HG03139 (cell line): ENCODE results near the gene TCL1A.
"Not testable (repeated sequence)": the region's sequence is repeated elsewhere in the genome, so short reads cannot be mapped to it uniquely, and the experiment has no call there.

Experiments used
- ATAC-seq: cut with Tn5 transposase; IDR thresholded peaks from one replicate; pipeline ENCODE4 v1.9.1; 2021; ENCODE audit not compliant: unreplicated experiment

The TCL1A gene, protein sequence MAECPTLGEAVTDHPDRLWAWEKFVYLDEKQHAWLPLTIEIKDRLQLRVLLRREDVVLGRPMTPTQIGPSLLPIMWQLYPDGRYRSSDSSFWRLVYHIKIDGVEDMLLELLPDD

GRCh38 chr14:95713596-95714371 lies at the start of gene TCL1A:
Gene TCL1A, minus strand, starts transcription at chr14:95714125. Its CDS starts 59 bp downstream, at chr14:95714066.
- peak; percentile 75 for ATAC-seq

- ATAC-seq = not testable (repeated sequence)
These were observed 49.1 kb upstream of the TCL1A start for GRCh38 chr14:95763032-95763431.

DNA sequence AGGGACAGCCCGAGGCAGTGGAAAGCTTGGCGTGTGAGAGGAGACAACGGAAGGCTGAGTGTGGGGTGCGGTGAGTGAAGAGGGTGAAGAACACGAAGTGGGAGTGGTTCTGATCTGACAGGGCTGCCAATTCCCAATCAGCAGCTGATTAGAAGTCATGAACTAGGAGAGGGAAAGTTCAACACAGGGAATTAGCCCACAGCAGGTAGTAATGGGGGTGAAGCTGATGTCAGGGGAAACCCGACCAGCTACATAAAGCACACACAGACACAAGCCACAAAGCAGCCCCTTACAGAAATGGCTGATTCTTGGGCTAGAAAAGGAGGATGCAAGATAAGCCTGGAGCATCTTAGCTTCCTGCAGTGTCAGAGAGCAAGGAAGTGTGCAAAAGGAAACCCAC lies 47.5 kb upstream of the TCL1A start:
- ATAC-seq = no peak

- ATAC-seq = no peak
These were observed 46.7 kb upstream of the TCL1A start for GRCh38 chr14:95760596-95760995.

- ATAC-seq = no peak
These were observed 46.0 kb upstream of the TCL1A start for GRCh38 chr14:95759941-95760340.

GRCh38 chr14:95758331-95758730 lies 44.4 kb upstream of the TCL1A start:
- no peak for ATAC-seq

- no peak for ATAC-seq
These were observed 42.8 kb upstream of the TCL1A start for GRCh38 chr14:95756751-95757150.

- no peak for ATAC-seq
These were observed 42.2 kb upstream of the TCL1A start for GRCh38 chr14:95756127-95756526.

- no peak for ATAC-seq
These were observed 27.9 kb upstream of the TCL1A start for GRCh38 chr14:95741781-95742180.

DNA sequence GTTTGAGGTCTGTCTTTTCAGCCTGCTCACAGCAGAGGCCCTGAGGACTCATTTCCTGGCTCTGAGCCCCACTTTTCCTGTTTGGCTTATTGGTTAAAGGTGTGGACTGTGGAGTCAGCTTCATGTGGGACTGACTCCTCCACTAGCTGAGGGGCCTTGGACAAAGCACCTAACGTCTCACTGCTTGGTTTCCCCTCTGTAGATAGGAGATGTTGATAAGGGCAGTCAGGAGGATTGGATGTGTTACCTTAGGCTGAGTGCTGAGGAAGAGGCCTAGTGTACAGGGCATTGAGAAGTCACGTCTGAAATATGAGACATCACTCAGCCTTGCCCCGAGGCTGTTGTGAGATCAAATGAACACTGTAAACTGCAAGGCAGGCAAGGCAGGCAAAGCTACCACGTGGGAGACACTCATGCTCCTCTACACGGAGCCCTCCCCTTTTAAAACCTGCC lies 27.1 kb upstream of the TCL1A start:
- ATAC-seq = no peak

- ATAC-seq = no peak
These were observed 25.4 kb upstream of the TCL1A start for GRCh38 chr14:95739356-95739755.

DNA sequence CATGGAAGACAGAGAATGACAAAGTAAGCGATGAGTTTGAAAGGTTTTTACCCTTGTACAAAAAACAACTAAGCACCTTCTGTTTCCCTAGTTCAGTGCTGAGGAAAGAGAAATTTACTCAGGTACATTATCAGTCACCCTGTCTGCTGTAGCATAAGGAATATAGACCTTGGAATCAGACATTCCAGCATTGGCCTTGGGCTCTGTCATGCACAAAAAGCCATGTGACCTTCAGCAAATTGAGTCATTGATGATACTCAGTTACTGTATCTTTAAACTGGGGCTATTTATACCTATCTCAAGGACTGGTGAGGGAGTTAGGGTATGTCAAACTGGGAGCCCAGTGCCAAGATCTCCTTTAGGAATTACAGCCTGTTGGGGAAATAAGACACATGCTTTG lies 19.3 kb upstream of the TCL1A start:
- no peak for ATAC-seq

GRCh38 chr14:95730126-95730525 lies 16.2 kb upstream of the TCL1A start:
- no peak for ATAC-seq

DNA sequence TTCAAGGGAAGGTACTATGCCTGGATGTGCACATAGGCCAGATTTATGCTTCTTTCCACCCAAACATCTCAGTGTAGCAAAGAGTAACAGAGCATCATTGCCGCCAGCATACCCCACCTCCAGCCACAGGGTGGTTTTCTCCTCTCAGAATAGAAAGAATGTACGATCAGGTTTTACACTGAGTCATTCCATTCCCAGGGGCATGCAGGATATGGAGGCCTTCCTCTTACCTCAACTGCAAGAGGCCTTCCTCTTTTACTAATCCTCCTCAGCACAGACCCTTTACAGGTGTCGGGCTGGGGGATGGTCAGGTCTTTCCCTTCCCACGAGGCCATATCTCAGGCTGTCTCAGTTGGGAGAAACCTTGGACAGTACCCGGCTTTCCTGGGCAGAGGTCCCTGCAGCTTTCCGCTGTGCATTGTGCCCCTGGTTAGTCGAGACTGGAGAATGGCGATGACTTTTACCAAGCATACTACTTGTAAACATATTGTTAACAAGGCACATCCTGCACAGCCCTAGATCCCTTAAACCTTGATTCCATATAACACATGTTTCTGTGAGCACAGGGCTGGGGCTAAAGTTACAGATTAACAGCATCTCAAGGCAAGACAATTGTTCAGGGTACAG lies 15.6 kb upstream of the TCL1A start:
- ATAC-seq = not testable (repeated sequence)

DNA sequence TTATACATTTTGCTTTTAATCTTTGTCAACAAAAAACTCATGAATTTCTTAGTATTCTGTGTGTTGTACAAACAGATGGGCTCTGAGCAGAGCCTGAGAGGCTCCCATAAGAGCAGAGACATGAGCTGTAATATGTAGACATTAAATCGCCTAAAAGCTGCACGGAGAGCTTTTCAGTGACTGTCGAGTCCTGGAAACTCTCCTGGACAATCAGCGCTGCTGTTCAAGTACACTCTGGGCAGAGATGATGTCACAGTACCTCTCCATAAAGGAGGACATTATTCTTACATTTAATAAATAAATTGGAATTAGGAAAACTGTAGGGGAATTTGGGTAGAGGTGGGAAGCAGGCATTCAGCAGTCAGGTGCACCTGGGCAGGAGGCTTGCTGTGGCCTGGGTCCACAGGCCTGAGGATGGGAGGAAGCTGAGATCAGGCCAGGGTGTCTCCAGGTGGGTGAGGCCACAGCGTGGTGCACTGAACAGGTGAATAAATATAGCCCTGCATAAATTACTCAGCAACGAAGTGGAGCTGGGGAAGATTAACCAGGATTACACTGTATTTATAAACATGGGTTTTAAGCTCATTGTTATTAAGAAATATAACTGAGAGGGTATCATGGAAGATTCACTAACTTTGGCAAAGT lies 13.3 kb upstream of the TCL1A start:
- no peak for ATAC-seq

DNA sequence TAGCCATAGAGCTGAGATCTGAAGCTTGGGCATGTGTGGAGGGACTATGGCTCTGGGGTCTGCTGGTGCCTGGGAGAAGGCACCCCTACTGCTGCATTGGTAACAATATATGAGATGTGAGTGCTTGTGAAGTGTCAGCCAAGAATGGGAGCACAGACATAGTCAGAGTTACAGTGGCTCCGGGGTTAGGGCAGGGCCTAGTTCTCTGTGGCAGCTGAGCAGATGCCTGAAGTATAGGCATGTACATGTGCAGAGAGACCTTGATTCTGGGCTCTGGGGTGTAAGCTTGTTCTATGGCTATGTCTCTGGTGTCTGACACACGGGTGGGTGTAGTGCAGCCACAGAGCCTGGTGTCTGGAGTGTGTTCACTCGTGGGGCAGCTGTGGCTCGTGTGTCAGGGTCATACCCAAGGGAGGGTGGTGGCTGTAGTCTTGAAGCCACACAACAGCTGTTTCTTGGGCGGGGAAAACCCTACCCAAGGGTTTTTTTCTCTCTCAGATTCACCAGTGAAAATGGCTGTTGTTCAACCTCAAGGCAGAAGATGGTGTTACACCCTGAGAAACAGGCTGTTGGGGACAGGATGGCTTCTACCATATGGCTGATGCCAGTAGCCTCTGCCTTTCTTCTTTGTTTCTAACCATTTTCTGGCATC lies 11.9 kb upstream of the TCL1A start:
- ATAC-seq = peak; percentile 71

GRCh38 chr14:95722525-95723190 lies 8.7 kb upstream of the TCL1A start:
- no peak for ATAC-seq

GRCh38 chr14:95712398-95712797 lies 1.5 kb downstream of the TCL1A start:
- ATAC-seq = no peak

DNA sequence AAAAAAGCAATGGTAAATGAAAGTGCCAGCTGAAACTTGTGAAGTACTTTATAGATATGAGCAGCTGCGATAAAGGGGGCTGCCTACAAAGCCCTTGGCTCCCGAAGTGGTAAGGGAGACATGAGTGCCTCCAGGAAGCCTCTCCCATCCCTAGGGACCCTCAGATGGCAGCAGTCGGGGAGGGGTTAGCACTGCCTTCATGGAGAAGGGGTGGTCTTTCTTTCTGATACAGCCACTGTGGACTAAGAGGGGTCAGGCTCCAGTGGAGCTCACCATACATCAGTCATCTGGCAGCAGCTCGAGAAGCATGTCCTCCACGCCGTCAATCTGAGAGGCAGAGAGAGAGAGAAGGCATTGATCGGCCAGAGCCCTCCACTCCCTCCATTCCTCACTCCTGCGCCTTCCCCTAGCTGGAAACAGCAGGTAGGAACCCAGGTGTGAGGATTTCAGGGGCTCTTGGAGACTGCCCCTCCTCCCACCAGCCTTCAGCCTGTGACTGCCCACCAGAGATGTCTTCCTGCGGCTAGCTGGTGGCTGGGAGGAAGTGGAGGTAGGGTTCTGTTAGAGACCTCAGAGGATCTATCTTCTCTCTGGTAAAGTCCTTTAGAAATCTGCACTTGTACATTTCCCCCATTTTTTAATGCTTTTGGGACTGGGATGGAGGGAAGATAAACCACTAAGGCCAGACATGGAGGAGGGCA lies 2.3 kb downstream of the TCL1A start:
- no peak for ATAC-seq

GRCh38 chr14:95710106-95710505 lies 3.8 kb downstream of the TCL1A start:
- no peak for ATAC-seq
